HG02759 (cell line): Measurements from ENCODE around the gene HNRNPLL.
A peak's percentile ranks its signal among the peaks of the same experiment; 100 is the strongest.

Experiments
- ATAC-seq: cut with Tn5 transposase; IDR thresholded peaks from one replicate; pipeline ENCODE4 v1.9.1; 2021; ENCODE audit warnings: mild to moderate bottlenecking, moderate library complexity; ENCODE audit not compliant: unreplicated experiment

HNRNPLL gene

GRCh38 chr2:38533757-38534545 lies 68.8 kb downstream of the HNRNPLL start:
- no peak for ATAC-seq

- ATAC-seq: peak; percentile 98
These were observed 69.5 kb downstream of the HNRNPLL start for GRCh38 chr2:38533180-38533579.

- no peak for ATAC-seq
These were observed 70.4 kb downstream of the HNRNPLL start for GRCh38 chr2:38532366-38532765.

- no peak for ATAC-seq
These were observed 73.5 kb downstream of the HNRNPLL start for GRCh38 chr2:38529208-38529607.

- no peak for ATAC-seq
These were observed 74.2 kb downstream of the HNRNPLL start for GRCh38 chr2:38528534-38528933.

- no peak for ATAC-seq
These were observed 74.7 kb downstream of the HNRNPLL start for GRCh38 chr2:38528008-38528442.

- no peak for ATAC-seq
These were observed 75.3 kb downstream of the HNRNPLL start for GRCh38 chr2:38527338-38528007.

- ATAC-seq: no peak
These were observed 76.5 kb downstream of the HNRNPLL start for GRCh38 chr2:38526195-38526594.

- no peak for ATAC-seq
These were observed 78.1 kb downstream of the HNRNPLL start for GRCh38 chr2:38524580-38524979.

GRCh38 chr2:38523728-38524437 lies 78.8 kb downstream of the HNRNPLL start:
- no peak for ATAC-seq

- no peak for ATAC-seq
These were observed 79.9 kb downstream of the HNRNPLL start for GRCh38 chr2:38522754-38523349.

- ATAC-seq: no peak
These were observed 80.9 kb downstream of the HNRNPLL start for GRCh38 chr2:38521835-38522234.

GRCh38 chr2:38517284-38517683 lies 85.4 kb downstream of the HNRNPLL start:
- ATAC-seq: no peak

- ATAC-seq: no peak
These were observed 86.2 kb downstream of the HNRNPLL start for GRCh38 chr2:38516526-38516925.

GRCh38 chr2:38516122-38516521 lies 86.6 kb downstream of the HNRNPLL start:
- ATAC-seq: no peak

GRCh38 chr2:38515155-38516074 lies 87.3 kb downstream of the HNRNPLL start:
- no peak for ATAC-seq

- no peak for ATAC-seq
These were observed 88.0 kb downstream of the HNRNPLL start for GRCh38 chr2:38514603-38515154.

GRCh38 chr2:38512211-38512610 lies 90.5 kb downstream of the HNRNPLL start:
- no peak for ATAC-seq
